ENCODE results near the gene RPGRIP1L. TPM values are rescaled to one million over a fixed set of nuclear protein-coding genes. Genes with fewer than 3 reads are reported as not detected.

Gene RPGRIP1L
- total and polyA plus RNA-seq, 2 of the 8 experiments (the other 6 are each of a cell fraction or from before 2014, with no cell fraction given), result 4.0 to 13.7 TPM

DNA sequence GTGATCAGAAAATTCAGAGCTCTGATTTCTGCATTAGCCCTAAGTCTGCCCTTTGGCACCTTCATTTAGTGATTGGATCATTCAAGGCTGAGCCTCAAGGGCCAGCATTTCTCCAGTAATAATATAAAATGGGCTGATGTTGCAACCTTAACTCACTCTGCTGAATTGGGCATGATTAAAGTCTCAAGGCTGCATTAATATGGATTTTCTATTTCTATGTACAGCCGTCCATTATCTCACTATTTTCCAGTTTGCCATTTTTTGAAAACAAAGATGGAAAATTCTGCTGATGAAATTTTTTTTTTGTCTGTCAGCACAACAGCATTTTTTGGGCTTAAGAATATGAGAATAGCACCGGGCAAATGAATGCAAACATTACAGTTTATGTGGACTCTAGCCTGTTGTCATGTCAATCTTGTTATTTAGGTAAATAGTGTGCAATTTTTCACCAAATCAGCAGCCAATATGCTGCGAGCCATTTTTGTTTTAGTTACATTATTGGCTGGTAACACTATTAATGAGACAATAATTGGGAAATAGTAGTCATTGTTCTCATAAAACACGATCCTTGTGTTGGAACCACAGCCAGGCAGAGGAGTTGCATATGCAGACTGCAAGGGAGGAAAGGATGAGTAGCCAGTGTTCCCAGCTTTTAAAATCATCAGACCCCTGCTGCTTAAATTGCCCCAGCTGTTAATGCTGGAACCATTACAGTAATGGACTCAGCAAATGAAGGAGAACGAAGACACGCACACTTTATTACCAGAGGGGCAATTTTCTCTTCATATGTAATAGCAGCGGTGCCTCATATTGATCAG, 10.8 kb upstream of the RPGRIP1L start (continued):
- TF ChIP-seq, protein P1, sequence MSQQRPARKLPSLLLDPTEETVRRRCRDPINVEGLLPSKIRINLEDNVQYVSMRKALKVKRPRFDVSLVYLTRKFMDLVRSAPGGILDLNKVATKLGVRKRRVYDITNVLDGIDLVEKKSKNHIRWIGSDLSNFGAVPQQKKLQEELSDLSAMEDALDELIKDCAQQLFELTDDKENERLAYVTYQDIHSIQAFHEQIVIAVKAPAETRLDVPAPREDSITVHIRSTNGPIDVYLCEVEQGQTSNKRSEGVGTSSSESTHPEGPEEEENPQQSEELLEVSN (IDR thresholded peaks at IDR 0.05), result no peak

All from H1 (cell line).